GM12878 (cell line): ENCODE data around the gene RAB22A.

Experiments used
- BHLHE40 ChIP-seq, 2 experiments: fragments of 450-650 bp in 1 of 2; IDR thresholded peaks; 2 replicates each; pipeline ENCODE4 v1.6.1; 2011 to 2017; ENCODE audit warnings: low read depth in 2 of 2, borderline replicate concordance in 1 of 2, improper control_type of control experiment in 1 of 2, low read length in 1 of 2, mild to moderate bottlenecking in 1 of 2
- EED ChIP-seq: sonication (generic); IDR thresholded peaks from 2 replicates; pipeline ENCODE4 v1.6.1; 2016; ENCODE audit warnings: antibody characterized with exemption, low read depth
- SP1 ChIP-seq: IDR thresholded peaks from one replicate; pipeline ENCODE4 v1.6.1; 2011; ENCODE audit warnings: low read depth, low read length
- SREBF2 ChIP-seq: IDR thresholded peaks from 2 replicates; pipeline ENCODE4 v1.6.1; 2012; ENCODE audit warnings: mild to moderate bottlenecking, low read length
- STAT1 ChIP-seq: fragments of 450-650 bp; conservative IDR thresholded peaks from 2 replicates; pipeline ENCODE4 v1.6.1; 2014; ENCODE audit warnings: antibody characterized with exemption, mild to moderate bottlenecking

DNA sequence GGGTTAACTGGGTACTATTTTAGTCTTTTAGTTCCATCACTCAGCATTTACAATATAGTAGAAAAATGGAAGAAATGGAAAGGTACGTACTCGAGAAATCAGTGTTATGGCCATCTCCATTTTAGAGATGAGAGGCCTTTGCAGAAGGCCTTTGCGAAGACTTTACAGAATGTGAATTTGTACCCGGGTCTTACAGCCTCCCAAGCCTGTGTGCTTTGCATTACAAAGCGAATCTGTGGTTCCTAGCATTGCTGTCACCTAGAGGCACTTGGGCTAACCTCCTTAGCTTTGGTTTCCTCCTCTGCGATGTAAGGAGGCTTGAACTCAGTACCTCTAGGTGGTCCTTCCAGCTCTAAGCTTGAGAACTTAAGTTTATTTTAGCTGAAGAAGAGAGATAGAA is 90.4 kb downstream of the RAB22A start:
- TF ChIP-seq SP1 (no peak), BHLHE40 (IDR thresholded peaks at IDR 0.05; ENCODE audit: borderline replicate concordance in 1 of 2, low read depth in 2 of 2, low read length in 1 of 2) (no peak), STAT1 (no peak), SREBF2 (no peak), EED (no peak)
